ENCODE measurements around the gene PAMR1.

PAMR1 gene

GRCh38 chr11:35491231-35491871 is 34.1 kb downstream of the PAMR1 start:
- DNase-seq = no peak

- no peak for DNase-seq
These were observed 37.3 kb downstream of the PAMR1 start for GRCh38 chr11:35488117-35488516.

- no peak for DNase-seq
These were observed 37.8 kb downstream of the PAMR1 start for GRCh38 chr11:35487532-35488078.

GRCh38 chr11:35486934-35487333 is 38.5 kb downstream of the PAMR1 start:
- no peak for DNase-seq

- no peak for DNase-seq
These were observed 39.0 kb downstream of the PAMR1 start for GRCh38 chr11:35486446-35486845.

- peak; percentile 56 to 62 for DNase-seq
These were observed 39.6 kb downstream of the PAMR1 start for GRCh38 chr11:35485656-35486322.

GRCh38 chr11:35484435-35484834 is 41.0 kb downstream of the PAMR1 start:
- DNase-seq = no peak

GRCh38 chr11:35483131-35483820 is 42.1 kb downstream of the PAMR1 start:
- no peak for DNase-seq

GRCh38 chr11:35479731-35480130 is 45.7 kb downstream of the PAMR1 start:
- DNase-seq = no peak

GRCh38 chr11:35478471-35479091 is 46.8 kb downstream of the PAMR1 start:
- DNase-seq = no peak

GRCh38 chr11:35477901-35478300 is 47.5 kb downstream of the PAMR1 start:
- no peak for DNase-seq

- no peak for DNase-seq
These were observed 50.7 kb downstream of the PAMR1 start for GRCh38 chr11:35474688-35475087.

- no peak for DNase-seq
These were observed 51.5 kb downstream of the PAMR1 start for GRCh38 chr11:35473795-35474374.

- DNase-seq = no peak
These were observed 54.8 kb downstream of the PAMR1 start for GRCh38 chr11:35470616-35471015.

- no peak for DNase-seq
These were observed 59.4 kb downstream of the PAMR1 start for GRCh38 chr11:35466058-35466457.

GRCh38 chr11:35464308-35464707 is 61.1 kb downstream of the PAMR1 start:
- no peak for DNase-seq

GRCh38 chr11:35463331-35463751 is 62.1 kb downstream of the PAMR1 start:
- no peak for DNase-seq

- no peak for DNase-seq
These were observed 63.4 kb downstream of the PAMR1 start for GRCh38 chr11:35461917-35462538.

GRCh38 chr11:35459489-35459888 is 65.9 kb downstream of the PAMR1 start:
- DNase-seq = no peak

- no peak for DNase-seq
These were observed 66.6 kb downstream of the PAMR1 start for GRCh38 chr11:35458846-35459245.

- DNase-seq = no peak
These were observed 71.1 kb downstream of the PAMR1 start for GRCh38 chr11:35454362-35454761.

GRCh38 chr11:35436581-35437250 is 88.7 kb downstream of the PAMR1 start:
- no peak for DNase-seq

Measured in CD4-positive, alpha-beta T cell treated with Interleukin-1 beta for 1 hour (primary cell).